Heart left ventricle (tissue), 16 donors: Measurements from ENCODE around the gene TRPC4. TPM values are rescaled to one million over a fixed set of nuclear protein-coding genes. Genes with fewer than 3 reads are reported as not detected.

ENCODE experiments used
- ATAC-seq, 4 donors: fragments of 200-7000 bp; cut with Tn5 transposase; one replicate each; pipeline ENCODE4 v1.9.1; 2020 to 2022; ENCODE audit warnings: moderate library complexity in 4 of 4, mild to moderate bottlenecking in 3 of 4, moderate number of reproducible peaks in 1 of 4
- DNase-seq, 5 donors: peaks; one replicate each; pipeline ENCODE4 v3.0.0-alpha.2; 2020
- H3K27ac ChIP-seq, 12 donors: fragments of 200-600 bp; sonication (generic) in 4 of 12; one replicate each; pipeline versions ENCODE4 v1.5.0 to v1.8.0; 2016 to 2022; ENCODE audit warnings: mild to moderate bottlenecking in 2 of 12
- H3K27me3 ChIP-seq, 9 donors: fragments of 200-600 bp; sonication (generic) in 2 of 9; one replicate each; pipeline versions ENCODE4 v1.5.1 to v1.8.0; 2016 to 2022; ENCODE audit warnings: mild to moderate bottlenecking in 3 of 9
- H3K36me3 ChIP-seq, 9 donors: fragments of 200-600 bp; sonication (generic) in 2 of 9; one replicate each; pipeline versions ENCODE4 v1.5.0 to v1.8.0; 2018 to 2022; ENCODE audit warnings: mild to moderate bottlenecking in 2 of 9
- H3K4me1 ChIP-seq, 12 donors: fragments of 200-600 bp; sonication (generic) in 4 of 12; one replicate each; pipeline versions ENCODE4 v1.5.0 to v1.8.0; 2016 to 2022; ENCODE audit warnings: mild to moderate bottlenecking in 3 of 12
- H3K4me3 ChIP-seq, 12 donors: fragments of 200-600 bp; sonication (generic) in 4 of 12; one replicate each; pipeline versions ENCODE4 v1.5.0 to v1.8.0; 2017 to 2022; ENCODE audit warnings: mild to moderate bottlenecking in 9 of 12, moderate library complexity in 4 of 12
- H3K9me3 ChIP-seq, 12 donors: fragments of 200-600 bp; sonication (generic) in 4 of 12; one replicate each; pipeline versions ENCODE4 v1.5.0 to v1.8.0; 2016 to 2022; ENCODE audit warnings: mild to moderate bottlenecking in 1 of 12
- POLR2A ChIP-seq, 2 donors: fragments of 450-650 bp; IDR thresholded peaks; one replicate each; pipeline ENCODE4 v1.6.1; 2017; ENCODE audit warnings: antibody characterized with exemption in 2 of 2, mild to moderate bottlenecking in 2 of 2, moderate library complexity in 2 of 2
- WGBS, 4 donors: extraction: QIAGEN DNeasy Blood & Tissue Kit in 2 of 4; methylation state at CpG; one replicate each; pipeline versions ENCODE4 v1.1.5 to v1.1.7; 2013 to 2018; 5-methylcytosine and 5-hydroxymethylcytosine counted together
- intact Hi-C, 10 donors: fragments of 100-400 bp; cut with DNase I; formaldehyde crosslinking; loops; one replicate each; pipeline versions ENCODE4 v1.11.1 to v1.14.2; 2022
- polyA plus RNA-seq, 2 donors: library from polyadenylated mRNA; stranded (reverse); fragments of 200-250 nt; gene quantifications; one replicate each; pipeline ENCODE4 v1.2.3, GENCODE V29; 2013
- total RNA-seq, 9 donors: library from RNA; depleted of rRNA in 2 of 9; stranded (reverse); fragments of >200 nt in 2 of 9; fragmentation: NEBNext Ultra II Directional in 3 of 9; extraction: Animal tissue kit (Norgen Biotek cat#: 25700) in 3 of 9; gene quantifications; one replicate each; pipeline versions ENCODE4 v1.1.0 to v1.2.4, GENCODE V29; 2016 to 2023
- TF ChIP-seq, protein P1 (sequence below), 12 donors: fragments of 200-600 bp; sonication (generic) in 4 of 12; IDR thresholded peaks; one replicate each; pipeline versions ENCODE4 v1.5.0 to v1.8.0; 2018 to 2022; ENCODE audit warnings: antibody characterized with exemption in 12 of 12, mild to moderate bottlenecking in 5 of 12
- donor health status: ischemic (EF 13 %, LVEDD 7.1; RV severe dilation, severe dysfunction).
- donor health status: healthy with polysubstance abuse.
- donor health status: DM: no; HTN: yes; CAD: no.
- donor health status: DM: no; HTN: no; CAD: no.
- donor health status: ischemic (EF 25% LVEDD 6.9; RV normal size, moderate dysfunction).
- donor health status: ischemic (EF 25% LVEDD 5.7; RV mildly dilated, moderate dysfunction).
- donor health status: healthy.
- donor health status: DM: yes; HTN: yes; CAD: no.
- donor health status: ischemic (EF 35%, LVEDD 5.7; RV mildly dilated, moderate dysfunction).
- donor health status: nonischemic (EF 11% LVEDD 7.7; RV severe dilation, severe dysfunction).
- donor health status: DM: yes; HTN: yes; CAD: no.
- donor health status: PGD.
- donor health status: ischemic (EF 29% LVEDD 5.4; RV normal size, mild dysfunction).
- donor health status: nonischemic (EF 23%, LVEDD 6.1; RV moderate dilation, normal function).

TRPC4 gene
- total and polyA plus RNA-seq, 11 donors = 0.25 to 2.5 (median 0.79) TPM

DNA sequence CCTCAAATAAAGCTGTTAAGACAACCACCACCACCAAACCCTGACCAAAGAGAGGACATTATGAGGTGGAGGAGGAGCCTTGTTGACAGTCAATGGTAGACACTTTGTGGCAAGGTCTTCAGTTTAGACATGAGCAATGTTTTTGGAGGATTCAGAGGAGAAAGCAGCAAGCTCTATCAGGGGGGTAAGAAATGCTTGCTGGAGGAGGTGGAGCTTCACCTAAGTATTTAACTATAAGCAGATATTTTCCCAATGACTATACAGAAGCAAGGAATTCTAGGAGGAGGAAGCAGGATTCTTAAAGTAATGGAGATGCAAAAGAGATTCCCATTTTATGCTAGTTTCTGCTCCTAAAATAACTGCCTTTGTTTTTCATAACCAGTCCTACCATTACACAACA, 74.2 kb downstream of the TRPC4 start:
- Histone ChIP-seq H3K27ac (no peak overlapping the region), H3K36me3 (no peaks in the 10 kb centered on the region), H3K9me3 (no peaks in the 10 kb centered on the region), H3K4me3 (no peak overlapping the region), H3K4me1 (no peaks in the 10 kb centered on the region), H3K27me3 (no peaks in the 10 kb centered on the region)
- no peak for ATAC-seq
- no peak for DNase-seq
- intact Hi-C loops = no loop called here
- no peak for TF ChIP-seq POLR2A (IDR thresholded peaks at IDR 0.05)
- TF ChIP-seq, protein P1, sequence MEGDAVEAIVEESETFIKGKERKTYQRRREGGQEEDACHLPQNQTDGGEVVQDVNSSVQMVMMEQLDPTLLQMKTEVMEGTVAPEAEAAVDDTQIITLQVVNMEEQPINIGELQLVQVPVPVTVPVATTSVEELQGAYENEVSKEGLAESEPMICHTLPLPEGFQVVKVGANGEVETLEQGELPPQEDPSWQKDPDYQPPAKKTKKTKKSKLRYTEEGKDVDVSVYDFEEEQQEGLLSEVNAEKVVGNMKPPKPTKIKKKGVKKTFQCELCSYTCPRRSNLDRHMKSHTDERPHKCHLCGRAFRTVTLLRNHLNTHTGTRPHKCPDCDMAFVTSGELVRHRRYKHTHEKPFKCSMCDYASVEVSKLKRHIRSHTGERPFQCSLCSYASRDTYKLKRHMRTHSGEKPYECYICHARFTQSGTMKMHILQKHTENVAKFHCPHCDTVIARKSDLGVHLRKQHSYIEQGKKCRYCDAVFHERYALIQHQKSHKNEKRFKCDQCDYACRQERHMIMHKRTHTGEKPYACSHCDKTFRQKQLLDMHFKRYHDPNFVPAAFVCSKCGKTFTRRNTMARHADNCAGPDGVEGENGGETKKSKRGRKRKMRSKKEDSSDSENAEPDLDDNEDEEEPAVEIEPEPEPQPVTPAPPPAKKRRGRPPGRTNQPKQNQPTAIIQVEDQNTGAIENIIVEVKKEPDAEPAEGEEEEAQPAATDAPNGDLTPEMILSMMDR (IDR thresholded peaks at IDR 0.05) = no peak

DNA sequence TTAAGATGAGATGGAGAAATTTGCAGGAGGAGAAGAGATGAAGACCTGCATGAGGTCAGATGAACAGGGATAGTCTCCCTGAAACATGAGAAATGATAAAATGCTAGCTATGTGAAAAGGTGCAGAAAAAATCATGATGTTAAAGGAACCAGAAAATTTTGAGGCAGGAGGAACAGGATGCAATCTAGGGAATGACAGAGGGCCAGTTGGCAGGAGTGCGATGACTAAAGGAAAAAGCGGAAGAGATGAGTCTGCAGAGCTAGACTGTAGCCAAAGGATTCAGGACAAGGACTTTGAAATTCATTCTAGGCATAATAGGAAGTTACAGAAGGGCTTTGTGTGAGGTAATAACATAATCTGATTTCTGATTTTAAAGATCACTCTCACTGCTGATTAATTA, 77.9 kb downstream of the TRPC4 start:
- H3K27me3 ChIP-seq = no peaks in the 10 kb centered on the region
- intact Hi-C loops = no loop called here
- no peak for ATAC-seq
- H3K9me3 ChIP-seq = no peaks in the 10 kb centered on the region
- no peak overlapping the region for H3K4me3 ChIP-seq
- 63 to 77% (median 69%) methylated on average over 2 of the region's 2 CpGs for WGBS, 4 donors
- no peak for TF ChIP-seq POLR2A (IDR thresholded peaks at IDR 0.05)
- TF ChIP-seq, protein P1 (IDR thresholded peaks at IDR 0.05) = no peak
- no peaks in the 10 kb centered on the region for H3K36me3 ChIP-seq
- DNase-seq = no peak
- no peaks in the 10 kb centered on the region for H3K4me1 ChIP-seq
- no peak overlapping the region for H3K27ac ChIP-seq

DNA sequence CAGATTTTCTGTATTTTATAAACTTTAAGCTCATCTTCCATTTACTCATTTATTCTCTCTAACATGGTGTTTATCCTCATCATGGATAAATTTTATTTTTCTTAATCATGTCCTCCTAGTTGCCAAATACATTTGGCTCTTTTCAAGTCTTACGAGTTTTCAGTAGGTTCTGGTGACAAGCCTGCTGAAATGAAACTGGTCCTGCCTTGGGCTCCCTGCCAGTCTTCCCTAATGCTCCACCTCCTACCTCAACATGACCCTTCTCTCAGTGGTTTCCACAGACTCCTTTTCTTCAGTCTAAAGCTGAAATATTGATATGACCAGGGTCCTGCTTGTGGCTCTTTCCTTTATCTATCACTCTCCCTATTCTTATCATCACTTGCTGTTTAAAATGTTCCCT, 81.2 kb downstream of the TRPC4 start:
- H3K27ac ChIP-seq = no peak overlapping the region
- 26 to 54% (median 53%) methylated on average over 1 of the region's 1 CpG for WGBS, 4 donors
- ATAC-seq (no peak), DNase-seq (no peak)
- H3K9me3 ChIP-seq = no peaks in the 10 kb centered on the region
- TF ChIP-seq POLR2A (IDR thresholded peaks at IDR 0.05) = no peak
- TF ChIP-seq, protein P1 (IDR thresholded peaks at IDR 0.05) = no peak
- H3K4me3 ChIP-seq = no peak overlapping the region
- H3K36me3 ChIP-seq = no peaks in the 10 kb centered on the region
- no peaks in the 10 kb centered on the region for H3K4me1 ChIP-seq
- intact Hi-C loops = no loop called here
- H3K27me3 ChIP-seq = no peaks in the 10 kb centered on the region

DNA sequence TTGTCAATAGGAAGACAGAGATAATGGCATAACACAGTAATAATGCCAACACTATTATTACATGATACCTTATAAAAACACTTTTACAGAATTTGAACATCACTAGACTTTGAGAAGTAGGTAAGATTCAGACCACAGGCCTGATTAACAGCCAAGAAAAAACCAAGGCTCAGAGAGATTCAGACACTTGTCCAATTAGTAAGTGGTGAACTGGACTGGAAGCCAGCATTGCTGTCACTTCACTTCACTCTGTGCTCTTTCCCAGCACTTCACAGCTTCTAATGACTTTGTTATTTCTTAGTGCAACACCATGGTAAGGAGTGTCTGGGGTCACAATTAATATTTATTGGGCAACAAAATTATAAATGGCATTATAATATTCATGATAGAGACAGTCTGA, 91.9 kb downstream of the TRPC4 start:
- Histone ChIP-seq H3K4me1 (no peaks in the 10 kb centered on the region), H3K27ac (no peak overlapping the region), H3K4me3 (no peak overlapping the region), H3K36me3 (no peaks in the 10 kb centered on the region), H3K27me3 (no peaks in the 10 kb centered on the region), H3K9me3 (no peaks in the 10 kb centered on the region)
- DNase-seq (no peak), ATAC-seq (no peak)
- TF ChIP-seq POLR2A (IDR thresholded peaks at IDR 0.05) = no peak
- TF ChIP-seq, protein P1 (IDR thresholded peaks at IDR 0.05) = no peak
- intact Hi-C loops = no loop called here
